Measurements from ENCODE around the gene ADCY2. TPM values are rescaled to one million over a fixed set of nuclear protein-coding genes. Genes with fewer than 3 reads are reported as not detected.

The ADCY2 gene
- total and polyA plus RNA-seq, 9 donors = 4.0 to 22.8 (median 8.3) TPM

GRCh38 chr5:7642029-7642428, 246.1 kb downstream of the ADCY2 start:
- Histone ChIP-seq H3K9me3 (no peaks in the 10 kb centered on the region), H3K4me3 (no peak overlapping the region), H3K27me3 (no peaks in the 10 kb centered on the region), H3K27ac (no peak overlapping the region), H3K36me3 (no peaks in the 10 kb centered on the region), H3K4me1 (ENCODE audit: insufficient read depth) (no peaks in the 10 kb centered on the region)
- intact Hi-C loops (cut with DNase I) = no loop called here
- no peak for DNase-seq
- TF ChIP-seq EP300 (IDR thresholded peaks at IDR 0.05) (no peak), POLR2A (IDR thresholded peaks at IDR 0.05) (no peak)
- TF ChIP-seq, protein P1, sequence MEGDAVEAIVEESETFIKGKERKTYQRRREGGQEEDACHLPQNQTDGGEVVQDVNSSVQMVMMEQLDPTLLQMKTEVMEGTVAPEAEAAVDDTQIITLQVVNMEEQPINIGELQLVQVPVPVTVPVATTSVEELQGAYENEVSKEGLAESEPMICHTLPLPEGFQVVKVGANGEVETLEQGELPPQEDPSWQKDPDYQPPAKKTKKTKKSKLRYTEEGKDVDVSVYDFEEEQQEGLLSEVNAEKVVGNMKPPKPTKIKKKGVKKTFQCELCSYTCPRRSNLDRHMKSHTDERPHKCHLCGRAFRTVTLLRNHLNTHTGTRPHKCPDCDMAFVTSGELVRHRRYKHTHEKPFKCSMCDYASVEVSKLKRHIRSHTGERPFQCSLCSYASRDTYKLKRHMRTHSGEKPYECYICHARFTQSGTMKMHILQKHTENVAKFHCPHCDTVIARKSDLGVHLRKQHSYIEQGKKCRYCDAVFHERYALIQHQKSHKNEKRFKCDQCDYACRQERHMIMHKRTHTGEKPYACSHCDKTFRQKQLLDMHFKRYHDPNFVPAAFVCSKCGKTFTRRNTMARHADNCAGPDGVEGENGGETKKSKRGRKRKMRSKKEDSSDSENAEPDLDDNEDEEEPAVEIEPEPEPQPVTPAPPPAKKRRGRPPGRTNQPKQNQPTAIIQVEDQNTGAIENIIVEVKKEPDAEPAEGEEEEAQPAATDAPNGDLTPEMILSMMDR (IDR thresholded peaks at IDR 0.05) = no peak

DNA sequence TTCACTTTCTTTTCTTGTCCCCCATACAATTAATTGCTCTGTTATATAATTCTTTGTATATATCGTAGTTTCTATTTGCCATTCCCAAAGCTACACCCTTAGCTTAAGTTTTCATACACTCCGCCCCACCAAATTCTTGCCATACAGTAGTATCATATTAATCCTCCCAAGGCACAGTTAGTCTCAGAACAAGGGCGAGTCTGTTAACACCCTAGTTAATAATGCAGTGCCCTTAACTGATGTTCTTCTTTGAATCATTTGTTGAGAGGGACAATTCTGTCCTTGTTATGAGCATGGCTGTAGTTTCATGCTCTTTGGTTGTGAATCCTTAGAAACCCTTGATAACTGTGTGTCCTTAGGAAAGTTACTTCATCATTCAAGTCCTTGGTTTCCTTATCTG, 248.8 kb downstream of the ADCY2 start:
- no peak for TF ChIP-seq POLR2A (IDR thresholded peaks at IDR 0.05)
- H3K4me3 ChIP-seq = no peak overlapping the region
- H3K27me3 ChIP-seq = no peaks in the 10 kb centered on the region
- 93 to 95% (median 94%) methylated on average over 3 of the region's 3 CpGs for WGBS, 3 donors
- H3K4me1 ChIP-seq (ENCODE audit: insufficient read depth) = no peaks in the 10 kb centered on the region
- no peaks in the 10 kb centered on the region for H3K36me3 ChIP-seq
- DNase-seq = no peak
- H3K27ac ChIP-seq = no peak overlapping the region
- intact Hi-C loops (cut with DNase I) = no loop called here
- no peaks in the 10 kb centered on the region for H3K9me3 ChIP-seq

GRCh38 chr5:7650755-7651154, 254.8 kb downstream of the ADCY2 start:
- Histone ChIP-seq H3K27ac (no peak overlapping the region), H3K9me3 (no peaks in the 10 kb centered on the region), H3K4me1 (ENCODE audit: insufficient read depth) (no peaks in the 10 kb centered on the region), H3K27me3 (no peaks in the 10 kb centered on the region), H3K4me3 (no peak overlapping the region), H3K36me3 (no peaks in the 10 kb centered on the region)
- TF ChIP-seq EP300 (IDR thresholded peaks at IDR 0.05) (no peak), POLR2A (IDR thresholded peaks at IDR 0.05) (no peak)
- TF ChIP-seq, protein P1 (IDR thresholded peaks at IDR 0.05) = no peak
- DNase-seq = no peak
- 80 to 89% (median 85%) methylated on average over 6 of the region's 6 CpGs for WGBS, 3 donors
- intact Hi-C loops (cut with DNase I) = no loop called here

GRCh38 chr5:7653046-7653445, 257.1 kb downstream of the ADCY2 start:
- no peaks in the 10 kb centered on the region for H3K27me3 ChIP-seq
- H3K4me3 ChIP-seq = no peak overlapping the region
- no peak for DNase-seq
- intact Hi-C loops (cut with DNase I) = no loop called here
- TF ChIP-seq, protein P1 (IDR thresholded peaks at IDR 0.05) = no peak
- TF ChIP-seq EP300 (IDR thresholded peaks at IDR 0.05) (no peak), POLR2A (IDR thresholded peaks at IDR 0.05) (no peak)
- no peaks in the 10 kb centered on the region for H3K9me3 ChIP-seq
- H3K27ac ChIP-seq = no peak overlapping the region
- H3K36me3 ChIP-seq = no peaks in the 10 kb centered on the region
- WGBS, 3 donors = 79 to 87% (median 80%) methylated on average over 6 of the region's 6 CpGs
- no peaks in the 10 kb centered on the region for H3K4me1 ChIP-seq (ENCODE audit: insufficient read depth)

DNA sequence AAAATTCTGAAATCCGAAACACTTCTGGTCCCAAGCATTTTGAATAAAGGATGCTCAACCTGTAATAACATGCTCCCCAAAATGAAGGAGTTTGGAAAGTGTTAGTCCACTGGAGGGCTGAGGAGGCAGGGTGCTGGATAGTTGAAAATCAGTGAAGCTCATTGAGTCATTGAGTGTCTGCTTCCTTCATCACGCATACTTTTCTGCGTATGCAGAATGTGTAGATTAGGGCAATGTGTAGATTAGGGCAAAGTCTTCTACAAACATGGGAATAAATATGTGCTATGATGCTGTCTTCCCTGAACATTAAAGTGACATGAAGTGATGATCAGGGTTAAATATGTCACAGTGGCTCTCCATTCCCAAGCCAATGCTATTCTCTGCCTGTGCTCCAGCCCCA, 261.2 kb downstream of the ADCY2 start:
- intact Hi-C loops (cut with DNase I) = no loop called here
- TF ChIP-seq EP300 (IDR thresholded peaks at IDR 0.05) = no peak
- TF ChIP-seq, protein P1 (IDR thresholded peaks at IDR 0.05) = no peak
- TF ChIP-seq POLR2A (IDR thresholded peaks at IDR 0.05) = no peak
- no peaks in the 10 kb centered on the region for H3K36me3 ChIP-seq
- no peak overlapping the region for H3K4me3 ChIP-seq
- no peaks in the 10 kb centered on the region for H3K9me3 ChIP-seq
- H3K27me3 ChIP-seq = no peaks in the 10 kb centered on the region
- WGBS, 3 donors = 92 to 95% (median 95%) methylated on average over 3 of the region's 3 CpGs
- no peaks in the 10 kb centered on the region for H3K4me1 ChIP-seq (ENCODE audit: insufficient read depth)
- no peak overlapping the region for H3K27ac ChIP-seq
- no peak for DNase-seq
